K562 (cell line): ENCODE data around the gene OSCP1. TPM values are rescaled to one million over a fixed set of nuclear protein-coding genes. Genes with fewer than 3 reads are reported as not detected.

Experiments used
- CBFA2T3 ChIP-seq: fragments of 450-650 bp; IDR thresholded peaks from 2 replicates; pipeline ENCODE4 v1.6.1; 2017
- EHMT2 ChIP-seq: fragments of 450-650 bp; IDR thresholded peaks from 2 replicates; pipeline ENCODE4 v1.6.1; 2018; ENCODE audit warnings: antibody characterized with exemption
- FOXJ2 ChIP-seq: fragments of 200-800 bp; sonication (Bioruptor generic); IDR thresholded peaks from 2 replicates; pipeline ENCODE4 v1.6.1; 2016; ENCODE audit warnings: missing genetic modification characterization, missing compliant biosample characterization
- NCOA6 ChIP-seq: fragments of 450-650 bp; IDR thresholded peaks from 2 replicates; pipeline ENCODE4 v1.6.1; 2017; ENCODE audit warnings: mild to moderate bottlenecking
- NR4A1 ChIP-seq, 2 experiments: fragments of 250-450 bp in 1 of 2; fragments of 450-650 bp in 1 of 2; sonication (Bioruptor Pico) in 1 of 2; IDR thresholded peaks; 2 replicates each; pipeline versions ENCODE4 v1.4.0 to v1.6.1; 2016 to 2020; ENCODE audit warnings: mild to moderate bottlenecking in 2 of 2, missing compliant biosample characterization in 1 of 2, missing genetic modification characterization in 1 of 2, moderate library complexity in 1 of 2
- SMARCE1 ChIP-seq: fragments of 450-650 bp; IDR thresholded peaks from 2 replicates; pipeline ENCODE4 v1.7.1; 2016; ENCODE audit warnings: mild to moderate bottlenecking
- YY1 ChIP-seq, 3 experiments: IDR thresholded peaks; 2 replicates each; pipeline ENCODE4 v1.6.1; 2011; ENCODE audit warnings: low read length in 2 of 3, mild to moderate bottlenecking in 2 of 3, moderate library complexity in 2 of 3, borderline replicate concordance in 1 of 3, control low read depth in 1 of 3, low read depth in 1 of 3; ENCODE audit not compliant: insufficient read depth in 3 of 3, insufficient replicate concordance in 2 of 3, control insufficient read depth in 1 of 3, insufficient read length in 1 of 3; ENCODE audit errors: extremely low read depth in 1 of 3
- ZFP30 ChIP-seq: fragments of 250-450 bp; sonication (Bioruptor Pico); IDR thresholded peaks from 2 replicates; pipeline ENCODE4 v1.8.0; 2022; ENCODE audit warnings: moderate library complexity, mild to moderate bottlenecking, inconsistent platforms, borderline replicate concordance
- ZNF165 ChIP-seq: fragments of 250-450 bp; sonication (Bioruptor Pico); IDR thresholded peaks from 2 replicates; pipeline ENCODE4 v1.4.0; 2020; ENCODE audit warnings: borderline replicate concordance
- ZNF3 ChIP-seq: fragments of 250-450 bp; sonication (Bioruptor Pico); IDR thresholded peaks from 2 replicates; pipeline ENCODE4 v1.5.0; 2021; ENCODE audit warnings: mild to moderate bottlenecking, moderate library complexity
- polyA plus RNA-seq, 8 experiments: library from polyadenylated mRNA; depleted of rRNA in 4 of 8; stranded (reverse) in 5 of 8; unstranded in 3 of 8; fragments of >200 nt; fragmentation: Nextera tagmentation in 2 of 8; fragmentation: Illumina TruSeq in 1 of 8; extraction: Ambion mirVana in 2 of 8; extraction: Trizol in 1 of 8; gene quantifications; 2 replicates each; pipeline versions ENCODE4 v1.2.1 to v1.2.3, GENCODE V29; 2011 to 2014; ENCODE audit warnings: inconsistent platforms in 1 of 8, missing spikeins in 1 of 8
- total RNA-seq, 7 experiments: library from RNA; depleted of rRNA in 6 of 7; stranded (reverse); fragments of >200 nt in 6 of 7; fragmentation: Illumina TruSeq in 2 of 7; extraction: Trizol in 2 of 7; gene quantifications; 2 replicates each; pipeline versions ENCODE4 v1.2.1 to v1.2.3, GENCODE V29; 2011 to 2021; ENCODE audit warnings: low replicate concordance in 1 of 7
- TF ChIP-seq, protein P1 (sequence below): fragments of 250-450 bp; sonication (Bioruptor Pico); IDR thresholded peaks from 2 replicates; pipeline ENCODE4 v1.5.0; 2022; ENCODE audit warnings: mild to moderate bottlenecking
- TF ChIP-seq, protein P2 (sequence below): sonication (generic); formaldehyde crosslinking; IDR thresholded peaks from 2 replicates; pipeline ENCODE4 v1.8.0; 2022; ENCODE audit warnings: missing genetic modification reagents, mild to moderate bottlenecking, borderline replicate concordance
- TF ChIP-seq, protein P3 (sequence below): sonication (generic); formaldehyde crosslinking; IDR thresholded peaks from 2 replicates; pipeline ENCODE4 v1.8.1; 2023; ENCODE audit warnings: mild to moderate bottlenecking, missing genetic modification reagents
- TF ChIP-seq, protein P4 (sequence below), 2 experiments: IDR thresholded peaks in 1 of 2; conservative IDR thresholded peaks in 1 of 2; 2 replicates each; pipeline ENCODE4 v1.6.1; 2016; ENCODE audit warnings: low read depth in 2 of 2, mild to moderate bottlenecking in 1 of 2, missing compliant biosample characterization in 1 of 2, missing genetic modification characterization in 1 of 2, moderate library complexity in 1 of 2

OSCP1 gene
- total and polyA plus RNA-seq, 9 of the 15 experiments (the other 6 are each of a cell fraction or from before 2014, with no cell fraction given): 0.15 to 0.40 (median 0.33) TPM; not detected in 5

DNA sequence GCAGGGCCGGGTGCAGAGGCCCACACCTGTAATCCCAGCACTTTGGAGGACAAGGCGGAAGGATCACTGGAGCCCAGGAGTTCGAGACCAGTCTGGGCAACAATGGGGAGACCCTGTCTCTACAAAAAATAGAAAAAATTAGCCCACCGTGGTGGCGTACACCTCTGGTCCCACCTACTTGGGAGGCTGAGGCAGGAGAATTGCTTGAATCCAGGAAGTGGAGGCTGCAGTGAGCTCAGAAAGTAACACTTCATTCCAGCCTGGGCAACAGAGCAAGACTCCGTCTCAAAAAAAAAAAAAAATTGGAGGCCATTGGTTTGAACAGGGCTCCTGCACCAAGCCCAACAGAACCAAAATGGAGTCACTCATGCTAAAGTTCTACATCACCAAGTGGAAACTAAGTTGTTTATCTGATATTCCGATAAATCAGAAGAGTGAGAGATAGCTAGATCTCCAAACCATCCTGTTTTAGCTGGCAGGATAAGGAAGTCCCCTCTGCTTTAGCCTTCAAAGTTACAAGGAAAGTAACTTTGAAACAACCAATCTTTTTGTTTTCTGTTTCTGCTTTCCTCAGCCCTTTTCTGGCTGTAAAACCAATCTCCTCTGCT, 51.8 kb downstream of the OSCP1 start (continued):
- TF ChIP-seq, protein P1, sequence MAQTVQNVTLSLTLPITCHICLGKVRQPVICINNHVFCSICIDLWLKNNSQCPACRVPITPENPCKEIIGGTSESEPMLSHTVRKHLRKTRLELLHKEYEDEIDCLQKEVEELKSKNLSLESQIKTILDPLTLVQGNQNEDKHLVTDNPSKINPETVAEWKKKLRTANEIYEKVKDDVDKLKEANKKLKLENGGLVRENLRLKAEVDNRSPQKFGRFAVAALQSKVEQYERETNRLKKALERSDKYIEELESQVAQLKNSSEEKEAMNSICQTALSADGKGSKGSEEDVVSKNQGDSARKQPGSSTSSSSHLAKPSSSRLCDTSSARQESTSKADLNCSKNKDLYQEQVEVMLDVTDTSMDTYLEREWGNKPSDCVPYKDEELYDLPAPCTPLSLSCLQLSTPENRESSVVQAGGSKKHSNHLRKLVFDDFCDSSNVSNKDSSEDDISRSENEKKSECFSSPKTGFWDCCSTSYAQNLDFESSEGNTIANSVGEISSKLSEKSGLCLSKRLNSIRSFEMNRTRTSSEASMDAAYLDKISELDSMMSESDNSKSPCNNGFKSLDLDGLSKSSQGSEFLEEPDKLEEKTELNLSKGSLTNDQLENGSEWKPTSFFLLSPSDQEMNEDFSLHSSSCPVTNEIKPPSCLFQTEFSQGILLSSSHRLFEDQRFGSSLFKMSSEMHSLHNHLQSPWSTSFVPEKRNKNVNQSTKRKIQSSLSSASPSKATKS: no peak
- TF ChIP-seq, protein P2, sequence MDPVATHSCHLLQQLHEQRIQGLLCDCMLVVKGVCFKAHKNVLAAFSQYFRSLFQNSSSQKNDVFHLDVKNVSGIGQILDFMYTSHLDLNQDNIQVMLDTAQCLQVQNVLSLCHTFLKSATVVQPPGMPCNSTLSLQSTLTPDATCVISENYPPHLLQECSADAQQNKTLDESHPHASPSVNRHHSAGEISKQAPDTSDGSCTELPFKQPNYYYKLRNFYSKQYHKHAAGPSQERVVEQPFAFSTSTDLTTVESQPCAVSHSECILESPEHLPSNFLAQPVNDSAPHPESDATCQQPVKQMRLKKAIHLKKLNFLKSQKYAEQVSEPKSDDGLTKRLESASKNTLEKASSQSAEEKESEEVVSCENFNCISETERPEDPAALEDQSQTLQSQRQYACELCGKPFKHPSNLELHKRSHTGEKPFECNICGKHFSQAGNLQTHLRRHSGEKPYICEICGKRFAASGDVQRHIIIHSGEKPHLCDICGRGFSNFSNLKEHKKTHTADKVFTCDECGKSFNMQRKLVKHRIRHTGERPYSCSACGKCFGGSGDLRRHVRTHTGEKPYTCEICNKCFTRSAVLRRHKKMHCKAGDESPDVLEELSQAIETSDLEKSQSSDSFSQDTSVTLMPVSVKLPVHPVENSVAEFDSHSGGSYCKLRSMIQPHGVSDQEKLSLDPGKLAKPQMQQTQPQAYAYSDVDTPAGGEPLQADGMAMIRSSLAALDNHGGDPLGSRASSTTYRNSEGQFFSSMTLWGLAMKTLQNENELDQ: no peak
- TF ChIP-seq NCOA6 (no peak), CBFA2T3 (no peak), ZNF165 (CRISPR knock-in tag) (no peak), YY1 (IDR thresholded peaks at IDR 0.05; ENCODE audit: borderline replicate concordance in 1 of 3, control insufficient read depth in 1 of 3, extremely low read depth in 1 of 3, insufficient read depth in 3 of 3, insufficient read length in 1 of 3, insufficient replicate concordance in 2 of 3, low read depth in 1 of 3, low read length in 2 of 3) (no peak), SMARCE1 (no peak), EHMT2 (no peak), ZFP30 (CRISPR knock-in tag) (no peak), FOXJ2 (tag) (no peak), ZNF3 (CRISPR knock-in tag) (0 out of 2 replicates have a peak, but pooled peaks have one; percentile 24), NR4A1 (CRISPR knock-in tag; IDR thresholded peaks at IDR 0.05) (peak; percentile 41; the same call in 1 of the 2 replicates), NR4A1 (tag; IDR thresholded peaks at IDR 0.05) (peak; percentile 98)
- TF ChIP-seq, protein P3, sequence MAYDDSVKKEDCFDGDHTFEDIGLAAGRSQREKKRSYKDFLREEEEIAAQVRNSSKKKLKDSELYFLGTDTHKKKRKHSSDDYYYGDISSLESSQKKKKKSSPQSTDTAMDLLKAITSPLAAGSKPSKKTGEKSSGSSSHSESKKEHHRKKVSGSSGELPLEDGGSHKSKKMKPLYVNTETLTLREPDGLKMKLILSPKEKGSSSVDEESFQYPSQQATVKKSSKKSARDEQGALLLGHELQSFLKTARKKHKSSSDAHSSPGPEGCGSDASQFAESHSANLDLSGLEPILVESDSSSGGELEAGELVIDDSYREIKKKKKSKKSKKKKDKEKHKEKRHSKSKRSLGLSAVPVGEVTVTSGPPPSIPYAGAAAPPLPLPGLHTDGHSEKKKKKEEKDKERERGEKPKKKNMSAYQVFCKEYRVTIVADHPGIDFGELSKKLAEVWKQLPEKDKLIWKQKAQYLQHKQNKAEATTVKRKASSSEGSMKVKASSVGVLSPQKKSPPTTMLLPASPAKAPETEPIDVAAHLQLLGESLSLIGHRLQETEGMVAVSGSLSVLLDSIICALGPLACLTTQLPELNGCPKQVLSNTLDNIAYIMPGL (CRISPR knock-in tag): no peak
- TF ChIP-seq, protein P4, sequence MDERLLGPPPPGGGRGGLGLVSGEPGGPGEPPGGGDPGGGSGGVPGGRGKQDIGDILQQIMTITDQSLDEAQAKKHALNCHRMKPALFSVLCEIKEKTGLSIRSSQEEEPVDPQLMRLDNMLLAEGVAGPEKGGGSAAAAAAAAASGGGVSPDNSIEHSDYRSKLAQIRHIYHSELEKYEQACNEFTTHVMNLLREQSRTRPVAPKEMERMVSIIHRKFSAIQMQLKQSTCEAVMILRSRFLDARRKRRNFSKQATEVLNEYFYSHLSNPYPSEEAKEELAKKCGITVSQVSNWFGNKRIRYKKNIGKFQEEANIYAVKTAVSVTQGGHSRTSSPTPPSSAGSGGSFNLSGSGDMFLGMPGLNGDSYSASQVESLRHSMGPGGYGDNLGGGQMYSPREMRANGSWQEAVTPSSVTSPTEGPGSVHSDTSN (CRISPR knock-in tag; IDR thresholded peaks at IDR 0.05; ENCODE audit: low read depth): no peak
- TF ChIP-seq, protein P4 (tag; conservative IDR thresholded peaks at IDR 0.05; ENCODE audit: low read depth): peak; percentile 62; the same call in 1 of the 2 replicates
